Measurements from ENCODE around the gene CGNL1.

- TF ChIP-seq, protein P1, sequence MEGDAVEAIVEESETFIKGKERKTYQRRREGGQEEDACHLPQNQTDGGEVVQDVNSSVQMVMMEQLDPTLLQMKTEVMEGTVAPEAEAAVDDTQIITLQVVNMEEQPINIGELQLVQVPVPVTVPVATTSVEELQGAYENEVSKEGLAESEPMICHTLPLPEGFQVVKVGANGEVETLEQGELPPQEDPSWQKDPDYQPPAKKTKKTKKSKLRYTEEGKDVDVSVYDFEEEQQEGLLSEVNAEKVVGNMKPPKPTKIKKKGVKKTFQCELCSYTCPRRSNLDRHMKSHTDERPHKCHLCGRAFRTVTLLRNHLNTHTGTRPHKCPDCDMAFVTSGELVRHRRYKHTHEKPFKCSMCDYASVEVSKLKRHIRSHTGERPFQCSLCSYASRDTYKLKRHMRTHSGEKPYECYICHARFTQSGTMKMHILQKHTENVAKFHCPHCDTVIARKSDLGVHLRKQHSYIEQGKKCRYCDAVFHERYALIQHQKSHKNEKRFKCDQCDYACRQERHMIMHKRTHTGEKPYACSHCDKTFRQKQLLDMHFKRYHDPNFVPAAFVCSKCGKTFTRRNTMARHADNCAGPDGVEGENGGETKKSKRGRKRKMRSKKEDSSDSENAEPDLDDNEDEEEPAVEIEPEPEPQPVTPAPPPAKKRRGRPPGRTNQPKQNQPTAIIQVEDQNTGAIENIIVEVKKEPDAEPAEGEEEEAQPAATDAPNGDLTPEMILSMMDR (IDR thresholded peaks at IDR 0.05) = no peak
- no peak for TF ChIP-seq POLR2A (IDR thresholded peaks at IDR 0.05)
Observed at GRCh38 chr15:57507111-57507510, 130.8 kb downstream of the CGNL1 start.
